Osteoblast (primary cell): ENCODE data around the gene C3orf52. TPM values are rescaled to one million over a fixed set of nuclear protein-coding genes. Genes with fewer than 3 reads are reported as not detected.
A peak's percentile ranks its signal among the peaks of the same experiment; 100 is the strongest.

Source experiments
- DNase-seq: peaks from one replicate; pipeline ENCODE4 v3.0.0; 2011; ENCODE audit warnings: low spot score, mixed read lengths; ENCODE audit not compliant: insufficient read length; ENCODE audit errors: missing footprints
- H2AFZ ChIP-seq: 2 replicates; pipeline ENCODE4 v1.6.0; 2011; ENCODE audit warnings: mild to moderate bottlenecking, low read length
- H3K27ac ChIP-seq: 2 replicates; pipeline ENCODE4 v1.5.1; 2011; ENCODE audit warnings: mild to moderate bottlenecking, low read depth, low read length, moderate library complexity
- H3K27me3 ChIP-seq: 2 replicates; pipeline ENCODE4 v1.6.0; 2012; ENCODE audit warnings: mild to moderate bottlenecking, control low read depth, inconsistent platforms, low read length, moderate library complexity; ENCODE audit not compliant: insufficient read depth
- H3K36me3 ChIP-seq: 2 replicates; pipeline ENCODE4 v1.5.1; 2011; ENCODE audit warnings: mild to moderate bottlenecking, low read length, control low read depth, moderate library complexity; ENCODE audit not compliant: insufficient read depth
- H3K4me1 ChIP-seq: 2 replicates; pipeline ENCODE4 v1.5.1; 2011; ENCODE audit warnings: mild to moderate bottlenecking, low read length, control low read depth, moderate library complexity; ENCODE audit not compliant: insufficient read depth
- H3K4me2 ChIP-seq: 2 replicates; pipeline ENCODE4 v1.6.0; 2011; ENCODE audit warnings: mild to moderate bottlenecking, low read length; ENCODE audit not compliant: insufficient read depth
- H3K4me3 ChIP-seq: fragments of 200-600 bp; sonication (generic); 3 replicates; pipeline ENCODE4 v1.5.1; 2012; ENCODE audit warnings: mild to moderate bottlenecking, low read length, inconsistent platforms; ENCODE audit not compliant: insufficient read depth
- H3K79me2 ChIP-seq: 2 replicates; pipeline ENCODE4 v1.6.0; 2012; ENCODE audit warnings: mild to moderate bottlenecking, low read length, control low read depth, inconsistent platforms; ENCODE audit not compliant: insufficient read depth
- H3K9me3 ChIP-seq: 2 replicates; pipeline ENCODE4 v1.5.1; 2011; ENCODE audit warnings: low read depth, low read length, control low read depth
- H4K20me1 ChIP-seq: 2 replicates; pipeline ENCODE4 v1.6.0; 2012; ENCODE audit warnings: mild to moderate bottlenecking, low read length, control low read depth; ENCODE audit not compliant: insufficient read depth
- total RNA-seq: library from RNA; depleted of rRNA; stranded (reverse); fragments of >200 nt; gene quantifications from 2 replicates; pipeline ENCODE4 v1.2.3, GENCODE V29; 2012
- TF ChIP-seq, protein P1 (sequence below): IDR thresholded peaks from 2 replicates; pipeline ENCODE4 v1.5.1; 2011; ENCODE audit warnings: mild to moderate bottlenecking, low read depth, low read length, moderate library complexity; ENCODE audit errors: extremely low read depth

The C3orf52 gene
- total RNA-seq, 1 donor = 4.0 TPM

DNA sequence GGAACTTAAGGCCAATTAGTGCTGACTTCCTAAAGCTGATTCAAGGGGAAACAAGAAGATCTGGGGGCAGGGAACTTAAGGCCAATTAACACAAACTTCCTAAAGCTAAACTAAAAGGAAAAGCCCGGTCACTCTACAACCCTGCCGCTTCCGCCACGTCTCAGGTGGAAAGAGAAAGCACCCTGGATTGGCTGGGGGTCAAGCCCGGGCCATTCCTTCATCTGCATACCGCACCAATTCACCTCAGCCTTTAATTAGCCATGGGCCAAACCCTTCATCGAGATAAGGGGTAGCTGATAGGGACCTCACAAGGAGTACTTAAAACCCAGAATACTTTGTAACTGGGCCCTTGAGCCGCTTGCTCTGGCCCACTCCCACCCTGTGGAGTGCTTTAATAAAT lies 37.3 kb upstream of the C3orf52 start:
- TF ChIP-seq, protein P1, sequence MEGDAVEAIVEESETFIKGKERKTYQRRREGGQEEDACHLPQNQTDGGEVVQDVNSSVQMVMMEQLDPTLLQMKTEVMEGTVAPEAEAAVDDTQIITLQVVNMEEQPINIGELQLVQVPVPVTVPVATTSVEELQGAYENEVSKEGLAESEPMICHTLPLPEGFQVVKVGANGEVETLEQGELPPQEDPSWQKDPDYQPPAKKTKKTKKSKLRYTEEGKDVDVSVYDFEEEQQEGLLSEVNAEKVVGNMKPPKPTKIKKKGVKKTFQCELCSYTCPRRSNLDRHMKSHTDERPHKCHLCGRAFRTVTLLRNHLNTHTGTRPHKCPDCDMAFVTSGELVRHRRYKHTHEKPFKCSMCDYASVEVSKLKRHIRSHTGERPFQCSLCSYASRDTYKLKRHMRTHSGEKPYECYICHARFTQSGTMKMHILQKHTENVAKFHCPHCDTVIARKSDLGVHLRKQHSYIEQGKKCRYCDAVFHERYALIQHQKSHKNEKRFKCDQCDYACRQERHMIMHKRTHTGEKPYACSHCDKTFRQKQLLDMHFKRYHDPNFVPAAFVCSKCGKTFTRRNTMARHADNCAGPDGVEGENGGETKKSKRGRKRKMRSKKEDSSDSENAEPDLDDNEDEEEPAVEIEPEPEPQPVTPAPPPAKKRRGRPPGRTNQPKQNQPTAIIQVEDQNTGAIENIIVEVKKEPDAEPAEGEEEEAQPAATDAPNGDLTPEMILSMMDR = no peak
- Histone ChIP-seq H3K36me3 (no peaks in the 10 kb centered on the region), H4K20me1 (no peaks in the 10 kb centered on the region), H3K4me2 (no peak overlapping the region), H3K27me3 (peaks cover 2% of the 10 kb centered on the region), H3K9me3 (no peaks in the 10 kb centered on the region), H3K4me1 (peaks cover 2% of the 10 kb centered on the region), H3K4me3 (no peak overlapping the region), H2AFZ (no peak overlapping the region), H3K79me2 (no peaks in the 10 kb centered on the region), H3K27ac (no peak overlapping the region)
- no peak for DNase-seq

GRCh38 chr3:112053229-112053628 lies 33.0 kb upstream of the C3orf52 start:
- H3K4me1 ChIP-seq = peaks cover 8% of the 10 kb centered on the region
- H3K9me3 ChIP-seq = no peaks in the 10 kb centered on the region
- no peaks in the 10 kb centered on the region for H3K36me3 ChIP-seq
- no peak overlapping the region for H2AFZ ChIP-seq
- no peaks in the 10 kb centered on the region for H3K79me2 ChIP-seq
- no peaks in the 10 kb centered on the region for H4K20me1 ChIP-seq
- H3K4me3 ChIP-seq = no peak overlapping the region
- DNase-seq = no peak
- peaks cover 2% of the 10 kb centered on the region for H3K27me3 ChIP-seq
- TF ChIP-seq, protein P1 = no peak
- H3K27ac ChIP-seq = no peak overlapping the region
- no peak overlapping the region for H3K4me2 ChIP-seq

GRCh38 chr3:112056451-112056929 lies 29.7 kb upstream of the C3orf52 start:
- no peaks in the 10 kb centered on the region for H4K20me1 ChIP-seq
- no peak overlapping the region for H2AFZ ChIP-seq
- peak overlapping the region; percentile 24 for H3K4me3 ChIP-seq
- H3K36me3 ChIP-seq = no peaks in the 10 kb centered on the region
- H3K4me2 ChIP-seq = peak overlapping the region; percentile 53
- peaks cover 15% of the 10 kb centered on the region for H3K4me1 ChIP-seq
- peaks cover 2% of the 10 kb centered on the region for H3K27me3 ChIP-seq
- no peaks in the 10 kb centered on the region for H3K9me3 ChIP-seq
- TF ChIP-seq, protein P1 = no peak
- H3K27ac ChIP-seq = peak overlapping the region; percentile 18
- no peaks in the 10 kb centered on the region for H3K79me2 ChIP-seq
- DNase-seq = peak; percentile 73

DNA sequence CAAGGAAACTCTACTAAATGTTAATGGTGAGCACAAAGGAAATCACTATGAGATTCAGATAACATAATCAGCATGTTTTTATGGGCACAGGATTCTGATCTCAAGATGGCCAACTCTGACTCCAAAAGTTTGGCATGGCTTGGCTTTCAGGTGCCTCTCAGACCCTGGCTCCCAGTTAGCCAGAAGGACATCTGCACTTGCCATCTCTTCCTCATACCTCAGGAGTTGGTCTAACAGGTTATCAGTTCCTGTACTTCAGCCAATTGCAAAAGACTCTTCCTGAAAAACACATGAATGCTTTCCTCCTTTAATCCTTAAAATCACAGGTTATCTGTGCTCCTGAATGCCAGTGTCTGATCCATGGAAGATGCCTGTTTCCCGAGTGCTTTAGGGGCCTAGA lies 26.7 kb upstream of the C3orf52 start:
- H3K79me2 ChIP-seq = no peaks in the 10 kb centered on the region
- TF ChIP-seq, protein P1 = no peak
- no peaks in the 10 kb centered on the region for H3K36me3 ChIP-seq
- no peak for DNase-seq
- H4K20me1 ChIP-seq = no peaks in the 10 kb centered on the region
- peaks cover 17% of the 10 kb centered on the region for H3K4me1 ChIP-seq
- H3K27ac ChIP-seq = no peak overlapping the region
- no peaks in the 10 kb centered on the region for H3K27me3 ChIP-seq
- no peaks in the 10 kb centered on the region for H3K9me3 ChIP-seq
- no peak overlapping the region for H3K4me2 ChIP-seq
- H3K4me3 ChIP-seq = no peak overlapping the region
- peak overlapping the region; percentile 17 for H2AFZ ChIP-seq
